NCI-H2081 (cell line): ENCODE results near the gene HIBCH.
"Not testable (repeated sequence)": the region's sequence is repeated elsewhere in the genome, so short reads cannot be mapped to it uniquely, and the experiment has no call there.

Experiments used
- DNase-seq, 2 experiments: peaks; one replicate each; lab custom pipeline; 2025; lab: John Stamatoyannopoulos, UW

The HIBCH gene

DNA sequence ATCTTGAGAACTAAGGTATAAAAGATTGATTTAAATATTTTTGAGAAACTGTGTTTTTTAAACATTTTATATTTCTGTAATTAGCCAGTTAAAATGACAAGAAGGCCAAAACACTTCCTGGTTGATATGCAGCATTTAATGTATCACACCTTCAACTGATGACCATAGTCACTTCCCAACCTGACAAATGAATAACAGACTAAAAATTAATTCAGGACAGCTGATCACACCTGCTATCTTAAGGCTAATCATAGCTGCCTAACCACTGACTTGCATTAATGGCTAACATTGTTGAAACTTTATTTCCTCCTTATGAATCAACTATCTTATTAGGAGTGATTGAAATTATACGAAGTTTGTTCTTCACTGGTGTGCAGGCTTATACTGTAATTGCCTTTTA is 131.3 kb downstream of the HIBCH start:
- no peak for DNase-seq

DNA sequence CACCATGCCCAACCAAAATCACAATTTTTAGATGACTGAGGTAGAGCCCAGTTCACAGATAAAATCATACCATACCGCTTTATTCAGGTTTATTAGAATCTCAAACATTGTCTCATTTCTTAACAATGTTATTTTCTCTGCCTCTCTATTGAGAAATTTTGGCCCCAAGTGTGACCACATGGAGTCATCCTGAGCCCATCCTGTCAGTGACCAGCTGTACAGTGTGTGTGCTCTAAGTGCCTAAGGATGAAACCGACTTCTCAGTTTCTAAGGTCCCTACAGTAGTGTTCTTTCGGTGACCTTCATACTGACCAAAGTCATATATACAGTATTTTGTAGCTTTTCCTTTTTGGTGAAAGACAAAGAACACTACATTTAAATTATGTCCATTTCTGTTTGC is 133.4 kb downstream of the HIBCH start:
- no peak for DNase-seq

DNA sequence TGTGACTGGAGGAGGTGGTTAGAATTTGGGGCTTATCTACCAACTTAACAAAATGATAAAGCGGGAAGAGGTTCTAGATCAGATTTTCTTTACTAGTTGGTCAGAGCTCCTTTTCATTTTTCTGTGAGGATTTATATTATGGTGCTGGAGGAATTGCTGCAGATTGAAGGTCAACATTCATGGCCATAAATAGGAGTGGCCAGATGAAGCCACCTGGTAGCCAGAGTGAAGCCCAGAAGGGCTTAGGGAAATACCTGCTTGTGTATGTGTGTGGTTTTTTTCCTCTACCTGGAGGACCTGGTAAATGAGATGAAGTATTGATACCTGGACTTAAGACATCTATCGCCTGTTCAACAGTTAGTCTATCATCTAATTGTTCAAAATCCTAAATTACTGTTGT is 134.2 kb downstream of the HIBCH start:
- DNase-seq: no peak

DNA sequence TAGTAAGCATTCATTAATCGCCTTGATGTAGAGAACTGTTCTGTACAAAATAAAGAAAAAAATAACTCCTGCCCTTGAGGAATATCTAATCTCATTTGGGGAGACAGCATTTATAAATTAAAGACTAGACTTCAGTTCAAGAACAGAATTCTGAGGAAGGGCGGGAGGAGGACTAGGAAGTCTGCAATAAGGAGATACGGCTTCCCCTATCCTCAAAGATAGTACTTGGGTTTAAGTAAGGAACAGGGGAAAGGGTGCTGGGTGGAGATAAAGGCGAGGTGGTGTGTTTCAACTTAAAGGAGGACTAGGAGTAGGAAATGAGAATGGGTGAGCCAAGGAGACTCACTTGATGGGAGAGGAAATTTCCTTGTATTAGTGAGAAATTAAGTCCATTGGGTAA is 135.2 kb downstream of the HIBCH start:
- no peak for DNase-seq

DNA sequence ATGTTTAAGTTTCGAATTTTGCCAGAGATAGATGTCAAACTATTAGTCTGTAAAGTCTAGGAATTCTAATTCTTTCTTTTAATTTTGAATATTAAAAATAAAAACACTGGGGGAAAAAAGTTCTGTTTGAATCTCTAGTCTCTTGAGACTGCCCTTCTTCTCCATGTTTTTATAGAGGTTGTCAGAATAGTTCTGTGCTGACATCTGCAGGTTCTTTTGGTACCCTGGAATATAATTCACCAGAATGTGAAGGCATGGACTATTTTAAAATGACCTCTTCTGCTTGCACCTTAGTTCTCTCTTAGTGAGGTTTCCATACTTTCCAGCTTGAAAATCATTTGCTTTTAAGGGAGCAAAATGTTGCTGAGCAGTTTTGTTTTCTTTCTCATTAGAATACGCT is 136.1 kb downstream of the HIBCH start:
- no peak for DNase-seq

DNA sequence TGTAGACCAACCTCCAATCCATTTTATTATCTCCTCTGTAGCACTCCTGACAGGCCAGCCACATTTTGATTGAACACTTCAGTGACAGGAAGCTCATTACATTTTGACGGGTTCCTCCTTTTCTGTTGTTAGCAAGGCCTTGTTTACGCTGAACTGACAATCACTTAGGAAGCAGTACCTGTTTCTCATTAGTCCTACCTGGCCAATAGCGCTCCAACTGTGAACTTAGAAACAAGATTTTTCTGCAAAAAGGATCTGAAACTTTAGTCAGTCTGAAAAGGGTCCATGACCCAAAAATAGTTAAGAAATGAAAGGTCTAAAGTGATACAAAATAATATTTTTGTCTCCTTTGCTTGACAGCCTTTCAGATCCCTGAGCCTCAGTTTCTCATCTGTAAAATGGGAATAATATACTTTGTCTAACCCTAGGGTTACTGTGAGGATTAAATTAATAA is 137.5 kb downstream of the HIBCH start:
- no peak for DNase-seq

DNA sequence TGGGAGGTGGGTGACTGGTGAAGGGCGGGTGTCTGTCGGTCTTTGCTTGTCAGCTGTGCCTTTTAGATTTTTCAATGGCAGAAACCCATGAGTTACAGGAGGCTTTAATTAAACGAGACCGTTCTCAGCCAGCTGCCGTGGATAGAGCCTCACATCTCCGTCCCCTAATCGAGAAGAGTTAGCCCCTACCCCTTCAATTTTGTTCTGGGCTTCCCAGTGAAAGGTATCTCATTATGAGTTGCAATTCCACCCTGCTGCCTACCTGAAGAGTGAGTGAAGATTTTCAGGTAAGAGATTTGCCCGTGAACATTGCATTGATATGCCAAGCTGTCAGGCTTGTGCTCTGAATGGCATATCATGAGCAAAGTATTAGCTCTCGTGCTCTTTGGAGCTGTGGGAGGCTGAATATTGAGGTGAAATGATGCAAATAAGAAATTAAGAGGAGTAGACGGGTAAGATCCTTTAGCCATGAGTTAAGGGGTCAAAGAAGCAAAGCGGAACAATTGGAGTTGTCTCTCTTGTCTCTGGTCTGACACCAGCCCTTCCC is 138.4 kb downstream of the HIBCH start:
- DNase-seq: peak in 1 of 2 experiments; percentile 13

DNA sequence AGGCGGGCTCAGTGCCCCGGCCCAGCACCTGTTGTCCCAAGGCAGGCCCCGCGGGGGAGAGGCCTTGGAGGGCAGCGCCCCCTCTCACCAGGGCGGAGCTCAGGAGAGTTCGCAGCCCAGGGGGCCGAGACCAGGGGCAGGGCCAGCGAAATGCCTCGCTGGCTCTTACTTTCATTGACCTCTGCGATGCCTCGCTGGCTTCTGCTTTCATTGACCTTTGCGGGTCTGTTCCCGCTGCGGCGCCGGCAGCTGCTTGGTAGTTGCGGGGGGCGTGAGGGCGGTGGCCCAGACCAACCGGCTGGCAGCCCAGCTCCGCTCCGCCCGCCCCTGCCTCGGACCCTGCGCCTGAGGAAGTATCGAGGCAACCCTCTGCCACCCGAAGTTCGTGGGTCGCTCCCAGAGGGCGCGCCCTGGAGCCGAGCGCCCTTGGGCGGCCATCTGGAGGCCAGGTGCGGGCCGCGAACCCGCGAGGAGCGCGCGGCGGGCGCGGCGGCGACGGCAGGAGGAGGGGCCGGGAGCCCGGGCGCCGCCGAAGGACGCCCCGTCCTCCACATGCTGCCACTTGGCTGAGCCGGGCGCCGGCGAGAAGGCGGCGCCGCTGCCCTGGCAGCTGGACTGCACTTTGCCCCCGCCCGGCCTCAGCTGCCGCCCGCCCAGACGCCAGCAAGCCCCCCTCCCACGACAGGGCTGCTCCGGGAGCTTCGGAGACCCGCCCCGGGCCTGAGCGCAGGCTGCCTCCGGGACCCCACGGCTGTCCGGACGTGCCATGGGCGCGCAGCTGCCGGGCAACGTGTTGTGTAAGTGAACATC is 139.1 kb downstream of the HIBCH start:
- DNase-seq: peak in 1 of 2 experiments; percentile 23

DNA sequence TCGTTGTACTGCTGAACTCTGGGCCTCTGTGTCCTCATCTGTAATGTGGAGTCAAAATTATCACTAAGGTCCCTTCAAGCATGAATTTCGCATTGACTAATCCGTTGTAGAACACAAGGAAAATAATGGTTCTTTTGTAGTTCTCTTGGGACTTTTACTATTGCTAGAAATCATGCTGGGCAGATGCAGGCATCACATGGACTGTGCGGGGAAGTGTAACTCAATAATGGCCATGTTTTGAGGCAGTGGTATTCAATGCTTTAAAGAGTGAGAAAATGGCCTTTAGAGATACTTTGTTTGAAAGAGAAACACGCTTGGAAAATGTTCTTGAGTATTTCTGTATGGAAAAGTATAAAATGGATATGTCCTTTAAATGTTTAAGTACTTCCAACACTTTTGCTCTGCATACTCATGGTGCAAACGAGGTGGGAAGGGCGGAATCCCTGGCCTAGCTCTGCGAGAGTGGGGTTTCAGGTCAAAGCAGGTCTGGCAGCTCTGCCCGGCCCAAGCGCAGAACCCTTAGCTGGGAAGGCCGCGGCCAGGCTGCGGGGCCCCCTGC is 139.8 kb downstream of the HIBCH start:
- no peak for DNase-seq

DNA sequence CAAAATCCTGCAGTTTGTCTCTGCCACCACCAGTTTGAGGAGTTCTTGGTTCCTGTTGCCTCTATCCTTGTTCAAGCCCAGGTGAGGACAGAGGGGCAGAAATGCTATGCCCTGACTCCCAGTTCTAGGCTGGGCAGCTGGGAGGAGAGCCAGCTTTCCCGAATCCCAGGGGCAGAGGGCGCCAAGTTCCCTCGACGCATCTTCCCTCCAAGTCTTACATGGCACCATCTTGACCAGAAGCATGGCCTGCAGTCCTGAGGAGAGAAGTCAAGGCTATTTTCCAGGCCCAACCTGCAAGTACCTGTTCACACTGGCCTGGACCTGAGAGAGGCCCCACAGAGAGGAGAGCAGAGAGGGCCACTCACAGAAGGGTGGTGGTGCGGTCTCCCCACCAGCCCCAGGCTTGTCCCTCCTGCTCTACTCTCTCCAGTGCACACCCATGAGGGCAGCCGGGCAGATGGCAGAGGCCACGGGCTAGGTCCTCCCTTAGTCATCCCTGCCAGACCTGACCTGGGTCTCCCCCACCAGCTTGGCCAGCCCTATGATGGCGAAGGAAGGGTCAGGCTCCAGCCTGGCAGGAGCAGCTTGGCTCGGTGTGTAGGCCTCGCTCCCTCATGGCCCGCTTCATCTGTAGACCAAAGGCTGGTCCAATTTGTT is 141.4 kb downstream of the HIBCH start:
- no peak for DNase-seq

DNA sequence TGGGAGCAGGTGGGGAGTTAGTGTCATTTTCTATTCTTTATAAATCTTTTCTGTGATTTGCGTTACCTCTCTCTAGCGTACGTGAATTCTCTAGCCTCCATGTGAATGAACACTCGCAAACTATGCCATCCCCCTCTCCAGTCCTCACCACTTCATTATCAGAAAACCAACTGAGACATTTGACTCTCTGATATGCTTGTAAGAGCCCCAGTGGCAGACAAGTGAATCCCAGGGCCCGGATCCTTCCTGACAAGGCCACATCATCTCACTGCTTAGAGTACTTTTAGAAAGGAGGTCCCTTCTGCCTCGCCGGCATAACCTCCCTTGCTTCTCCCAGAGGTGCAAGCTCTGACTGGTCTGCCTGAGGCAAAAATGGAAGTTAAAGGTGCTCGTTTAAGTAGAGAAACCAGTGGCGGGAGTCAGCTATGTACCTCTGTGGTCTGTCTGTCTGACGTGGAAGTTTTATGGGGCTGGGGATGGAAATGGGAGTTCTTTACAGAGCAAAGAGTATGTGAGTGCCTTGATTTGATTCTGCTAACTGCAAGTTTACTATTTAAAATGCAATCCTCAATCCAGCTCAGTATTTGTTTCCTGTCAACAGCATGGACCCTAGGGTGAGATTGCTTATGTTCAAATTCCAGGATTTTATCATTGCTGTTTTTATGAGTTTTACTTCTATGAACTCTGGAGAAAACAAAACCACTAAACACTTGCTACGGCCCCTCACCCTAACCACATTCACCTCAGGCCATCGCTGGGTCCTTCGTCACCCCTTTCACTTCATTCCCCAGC is 142.2 kb downstream of the HIBCH start:
- DNase-seq: no peak

DNA sequence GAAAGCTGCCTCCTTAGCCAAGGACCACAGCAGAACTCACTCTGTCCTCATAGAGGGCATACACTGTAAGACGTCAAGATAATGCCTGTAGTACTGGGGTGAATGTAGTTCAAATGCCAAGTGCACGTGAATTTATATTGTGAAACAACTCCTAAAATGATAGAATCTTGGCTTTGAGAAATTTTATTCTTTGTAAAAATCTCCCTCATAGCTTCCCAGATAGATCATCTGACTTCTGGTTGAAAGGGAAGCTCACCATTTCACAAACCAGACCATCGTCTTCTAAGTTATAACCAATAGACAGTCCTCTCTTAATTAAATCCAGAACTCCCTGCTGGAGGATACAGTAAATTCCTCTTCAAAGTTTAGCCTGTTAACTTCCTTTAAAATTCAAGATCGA is 146.2 kb downstream of the HIBCH start:
- no peak for DNase-seq

DNA sequence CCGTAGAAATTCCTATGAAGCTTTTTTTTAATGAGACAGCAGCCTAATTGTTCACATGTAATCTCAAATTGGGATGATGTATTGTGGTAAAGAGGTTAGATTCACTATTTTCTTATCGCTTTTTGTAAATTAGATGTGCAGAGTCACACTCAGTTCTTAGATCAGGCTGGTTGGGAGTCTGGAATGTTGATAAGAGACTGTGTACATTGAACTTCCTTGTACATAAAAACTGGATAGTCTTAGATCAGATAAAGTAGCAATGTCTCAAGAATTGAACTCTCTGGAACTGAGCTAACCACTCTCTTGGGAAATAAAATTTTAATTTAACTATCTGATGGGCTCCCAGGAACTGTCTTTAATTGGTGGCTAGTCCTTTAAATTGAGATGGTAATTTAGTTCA is 149.0 kb downstream of the HIBCH start:
- no peak for DNase-seq

DNA sequence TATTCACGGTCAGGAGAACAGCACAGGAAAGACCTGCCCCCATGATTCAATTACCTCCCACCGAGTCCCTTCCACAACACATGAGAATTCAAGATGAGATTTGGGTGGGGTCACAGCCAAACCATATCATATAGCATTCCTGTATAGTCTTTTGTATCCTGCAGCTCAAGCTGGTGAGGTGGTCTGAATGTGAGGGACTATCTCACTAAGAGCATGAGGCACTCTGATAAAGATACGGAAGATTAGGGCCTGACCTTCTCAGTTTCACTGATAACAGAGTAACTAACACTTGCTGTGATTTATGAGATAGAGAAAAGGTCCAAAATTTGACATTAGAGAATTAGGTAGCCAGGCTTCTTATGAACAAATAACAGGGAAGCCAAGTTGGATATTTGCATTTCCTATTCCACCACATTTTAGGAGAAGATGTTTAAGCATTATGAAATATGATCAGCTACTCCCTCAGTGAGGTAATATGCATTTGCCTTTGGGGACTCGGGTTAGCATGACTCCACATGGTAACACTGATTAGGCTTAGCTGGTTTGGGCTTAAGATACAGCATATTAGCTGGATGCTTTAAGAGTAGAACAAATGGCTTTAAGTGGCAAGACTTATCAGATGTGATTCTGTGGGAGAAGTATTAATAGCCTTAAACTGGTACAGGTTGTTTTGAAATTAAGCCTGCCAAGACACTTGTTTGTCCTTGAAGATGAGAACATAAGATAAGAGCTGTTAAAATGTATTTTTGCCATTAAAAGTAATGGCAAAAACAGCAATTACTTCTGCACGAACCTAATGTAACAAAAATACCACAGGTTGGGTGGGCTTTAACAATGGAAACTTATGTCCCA is 150.2 kb downstream of the HIBCH start:
- DNase-seq: no peak

DNA sequence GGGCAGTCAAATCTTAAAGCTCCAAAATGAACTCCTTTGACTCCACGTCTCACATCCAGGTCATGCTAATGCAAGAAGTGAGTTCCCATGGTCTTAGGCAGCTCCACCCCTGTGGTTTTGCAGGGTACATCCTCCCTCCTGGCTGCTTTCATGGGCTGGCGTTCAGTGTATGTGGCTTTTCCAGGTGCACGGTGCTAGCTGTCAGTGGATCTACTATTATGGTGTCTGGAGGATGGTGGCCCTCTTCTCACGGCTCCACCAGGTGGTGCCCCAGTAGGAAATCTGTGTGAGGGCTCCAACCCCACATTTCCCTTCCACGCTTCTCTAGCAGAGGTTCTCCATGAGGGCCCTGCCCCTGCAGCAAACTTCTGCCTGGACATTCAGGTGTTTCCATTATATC is 151.9 kb downstream of the HIBCH start:
- DNase-seq: no peak

DNA sequence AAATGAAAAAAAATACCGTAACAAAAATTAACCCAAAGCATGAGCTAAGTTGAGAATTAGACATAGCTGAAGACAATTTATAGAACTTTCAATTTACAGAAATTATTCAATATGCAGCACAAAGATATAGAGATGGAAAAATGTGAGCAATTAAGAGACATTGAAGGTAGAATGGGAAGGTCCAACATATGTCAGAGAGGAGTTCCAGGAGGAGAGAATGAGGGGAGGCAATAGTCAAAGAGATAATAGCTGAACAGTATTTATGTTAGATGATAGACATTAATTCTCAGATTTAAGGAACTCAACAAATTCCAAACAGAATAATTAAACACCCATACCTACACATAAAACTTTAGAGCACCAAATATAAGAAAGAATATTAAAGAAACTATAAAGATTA is 154.1 kb downstream of the HIBCH start:
- no peak for DNase-seq

DNA sequence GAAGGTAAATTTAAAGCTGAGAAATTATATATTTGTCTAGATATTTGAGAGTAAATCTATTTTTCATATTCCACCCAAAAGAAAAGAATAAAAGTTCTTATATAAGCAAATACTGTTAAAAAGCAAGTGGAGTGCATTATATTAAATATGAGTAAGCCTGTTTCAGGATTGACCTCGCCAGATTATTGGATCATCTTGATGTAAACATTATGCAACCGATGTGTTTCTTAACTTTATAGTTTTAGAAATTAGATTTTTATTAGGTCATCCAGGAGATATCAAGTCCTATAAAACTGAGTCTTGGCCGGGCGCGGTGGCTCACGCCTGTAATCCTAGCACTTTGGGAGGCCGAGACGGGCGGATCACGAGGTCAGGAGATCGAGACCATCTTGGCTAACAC is 156.8 kb downstream of the HIBCH start:
- DNase-seq: no peak

DNA sequence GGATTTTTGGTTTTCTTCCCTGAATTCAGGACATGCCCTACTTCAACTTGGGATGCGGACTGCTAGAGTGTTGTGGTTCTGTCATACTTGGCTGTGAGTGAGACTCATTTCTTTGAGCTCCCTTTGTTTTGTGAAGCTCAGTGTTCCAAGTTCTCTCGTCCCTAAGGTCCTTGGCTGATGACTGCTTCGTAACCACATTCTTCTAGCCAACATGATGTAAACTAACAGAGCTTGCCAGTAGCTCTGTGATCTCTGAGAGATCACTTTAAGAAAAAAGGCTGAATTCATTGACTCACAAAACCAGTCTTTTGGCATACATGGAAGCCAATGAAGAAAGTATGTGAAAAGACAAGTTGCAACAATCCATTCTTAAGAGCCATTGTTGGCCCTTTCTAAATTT is 160.2 kb downstream of the HIBCH start:
- DNase-seq: no peak

DNA sequence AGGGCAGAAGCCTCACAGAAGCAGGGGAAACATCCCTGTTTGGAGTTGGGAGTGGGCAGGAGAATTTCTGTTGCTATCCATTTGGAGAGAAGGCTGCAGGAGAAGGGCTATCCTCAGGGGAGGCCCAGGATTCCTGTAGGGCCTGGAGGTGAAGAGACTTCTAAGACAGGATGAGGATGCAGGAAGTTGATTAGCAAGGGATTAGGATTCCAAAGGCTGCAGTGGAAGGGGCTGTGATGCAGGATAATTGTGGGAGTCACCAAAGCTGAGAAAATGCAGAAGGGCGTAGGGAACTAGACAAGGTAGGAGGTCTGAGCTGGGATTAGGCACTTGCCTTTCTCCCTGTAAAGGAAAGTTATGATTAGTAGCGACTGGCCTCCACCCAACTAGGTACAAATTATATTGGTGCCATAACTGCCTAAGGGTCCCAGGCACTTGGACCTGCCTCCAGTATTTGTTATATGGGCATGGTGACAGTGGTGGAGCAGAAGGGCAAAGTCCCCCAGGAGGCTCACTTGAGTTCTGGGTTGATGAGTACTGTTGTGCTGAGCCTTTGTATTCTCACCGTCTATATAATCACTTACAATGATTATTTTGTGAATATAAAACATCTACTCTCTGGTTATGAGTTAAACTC is 160.7 kb downstream of the HIBCH start:
- no peak for DNase-seq

DNA sequence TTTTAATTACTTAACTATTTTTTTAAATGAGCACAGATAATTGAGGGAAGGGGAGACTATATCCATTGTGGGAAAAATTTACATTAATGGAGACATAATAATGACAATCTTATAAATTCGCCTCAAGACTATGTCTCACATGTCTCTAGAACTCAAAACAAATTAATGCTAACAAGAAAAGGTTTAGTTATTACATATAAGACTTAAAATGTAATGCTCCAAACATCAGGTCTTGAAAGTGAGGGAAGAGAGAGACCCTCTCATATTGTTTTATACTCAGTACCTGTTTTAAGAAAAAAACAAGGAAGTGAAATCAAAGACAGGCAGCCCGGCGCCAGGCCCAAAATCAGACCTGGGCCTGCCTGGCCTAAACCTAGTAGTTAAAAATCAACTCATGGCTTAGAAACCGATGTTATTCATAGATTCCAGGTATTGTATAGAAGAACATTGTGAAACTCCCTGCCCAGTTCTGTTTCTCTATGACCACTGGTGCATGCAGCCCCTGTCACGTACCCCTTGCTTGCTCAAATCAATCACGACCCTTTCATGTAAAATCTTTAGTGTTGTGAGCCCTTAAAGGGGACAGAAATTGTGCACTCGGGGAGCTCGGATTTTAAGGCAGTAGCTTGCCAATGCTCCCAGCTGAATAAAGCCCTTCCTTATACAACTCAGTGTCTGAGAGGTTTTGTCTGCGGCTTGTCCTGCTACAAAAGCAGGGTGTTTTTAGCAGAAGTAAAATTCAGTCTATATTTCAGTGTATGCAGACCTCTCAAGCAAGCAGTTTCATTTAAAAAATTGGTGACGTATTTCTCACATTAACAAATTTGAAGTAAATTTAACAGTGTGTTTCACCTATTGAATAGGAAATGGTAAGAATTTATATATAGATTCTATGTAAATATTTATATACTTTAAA is 161.8 kb downstream of the HIBCH start:
- not testable (repeated sequence) for DNase-seq
